ENCODE data around the gene GABRA4. TPM values are rescaled to one million over a fixed set of nuclear protein-coding genes. Genes with fewer than 3 reads are reported as not detected.

Gene GABRA4
- total RNA-seq, 1 experiment from 2014 or later: not detected

DNA sequence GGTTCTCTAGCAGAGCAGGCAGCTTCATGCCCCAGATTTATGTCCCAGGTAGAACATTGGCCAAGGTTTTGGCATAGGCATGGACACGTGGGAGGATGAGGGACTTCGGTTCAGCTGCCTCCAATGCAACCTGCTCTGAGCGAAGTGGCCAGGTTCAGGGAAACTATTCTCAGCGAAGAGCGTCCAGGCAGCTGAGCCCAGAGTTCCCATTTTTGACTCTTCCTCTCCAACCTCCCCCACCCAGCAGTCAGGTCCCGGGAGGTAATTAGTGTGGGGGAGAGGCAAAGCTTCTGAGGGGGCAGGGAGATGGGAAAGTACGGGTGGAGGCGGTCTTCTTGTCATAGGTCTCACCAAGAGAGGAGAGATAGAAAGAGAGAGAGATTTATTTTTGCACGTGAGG, 1.0 kb downstream of the GABRA4 start:
- Histone ChIP-seq H3K4me3 (no peak overlapping the region), H3K27me3 (no peaks in the 10 kb centered on the region), H3K36me3 (no peaks in the 10 kb centered on the region), H3K9me3 (no peaks in the 10 kb centered on the region)
- no peak for DNase-seq

DNA sequence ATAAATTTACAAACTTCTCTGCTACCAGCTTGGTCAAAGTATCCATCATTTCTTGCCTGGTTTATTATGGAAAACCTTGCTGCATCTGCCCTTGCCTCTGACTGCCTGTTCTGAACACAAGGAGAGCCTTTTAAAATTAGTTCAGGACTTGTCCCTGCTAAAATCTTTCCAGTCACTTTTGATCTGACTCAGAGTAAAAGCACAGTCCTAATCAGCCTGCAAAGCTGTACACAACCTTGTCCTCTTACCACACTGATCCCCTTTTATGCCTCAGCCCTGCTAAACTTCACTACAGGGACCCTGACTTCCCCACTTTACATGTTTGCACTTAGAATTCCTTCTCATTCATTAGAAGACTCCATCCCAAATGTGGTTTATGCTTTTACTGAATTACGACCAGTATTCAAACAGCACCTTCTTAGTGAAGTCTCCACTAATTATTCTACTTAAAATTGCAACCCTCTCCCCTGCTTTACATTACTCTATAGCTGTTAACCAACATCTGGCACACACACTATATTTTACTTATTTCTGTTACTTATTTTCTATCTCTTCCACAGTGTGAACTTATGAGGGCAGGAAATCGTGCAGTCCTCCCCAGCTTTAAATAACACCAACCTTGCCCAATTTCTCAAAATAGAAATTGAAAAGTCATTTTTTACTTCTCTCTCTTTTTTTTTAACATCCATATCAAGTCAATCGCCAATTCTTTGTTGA, 6.3 kb downstream of the GABRA4 start:
- Histone ChIP-seq H3K4me3 (no peak overlapping the region), H3K27me3 (no peaks in the 10 kb centered on the region), H3K36me3 (no peaks in the 10 kb centered on the region), H3K9me3 (no peaks in the 10 kb centered on the region)
- DNase-seq: no peak

DNA sequence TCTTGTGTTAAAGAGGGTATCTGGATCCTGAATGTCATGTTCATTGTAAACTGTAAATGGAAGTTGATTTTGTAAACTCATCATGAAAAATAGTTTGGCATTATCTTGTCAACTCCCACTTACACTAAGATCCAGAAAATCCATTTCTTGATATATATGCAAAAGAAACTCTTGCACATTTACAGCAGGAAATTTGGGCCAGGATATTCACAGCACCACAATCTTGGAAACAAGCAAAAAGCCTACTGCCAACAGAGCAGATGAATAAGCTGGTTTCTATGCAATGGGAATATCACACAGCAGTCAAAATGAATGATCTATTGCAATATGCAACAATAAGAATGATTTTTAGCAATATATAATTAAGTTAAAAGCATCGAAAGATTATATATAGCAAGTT, 8.6 kb downstream of the GABRA4 start:
- Histone ChIP-seq H3K4me3 (no peak overlapping the region), H3K9me3 (no peaks in the 10 kb centered on the region), H3K36me3 (no peaks in the 10 kb centered on the region), H3K27me3 (no peaks in the 10 kb centered on the region)
- no peak for DNase-seq

DNA sequence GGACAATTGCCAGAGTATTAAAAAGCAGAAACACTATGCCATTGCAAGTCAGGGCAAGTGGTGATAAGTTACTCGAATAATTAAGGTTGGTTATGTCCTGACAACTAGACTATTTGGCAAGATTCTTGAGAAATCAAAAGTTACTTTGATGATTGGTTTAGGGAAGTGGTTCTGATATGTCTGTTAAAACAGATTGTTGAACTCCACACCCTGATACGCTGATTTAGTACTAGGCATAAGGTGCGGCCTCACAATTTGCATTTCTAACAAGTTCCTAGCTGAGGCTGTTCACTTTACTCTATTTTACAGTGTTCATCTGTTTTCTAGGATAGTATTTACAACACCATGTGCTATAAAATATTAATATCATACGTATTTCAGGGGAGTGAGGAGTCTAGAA, 12.5 kb downstream of the GABRA4 start:
- Histone ChIP-seq H3K36me3 (no peaks in the 10 kb centered on the region), H3K9me3 (no peaks in the 10 kb centered on the region), H3K27me3 (no peaks in the 10 kb centered on the region), H3K4me3 (no peak overlapping the region)
- no peak for DNase-seq

DNA sequence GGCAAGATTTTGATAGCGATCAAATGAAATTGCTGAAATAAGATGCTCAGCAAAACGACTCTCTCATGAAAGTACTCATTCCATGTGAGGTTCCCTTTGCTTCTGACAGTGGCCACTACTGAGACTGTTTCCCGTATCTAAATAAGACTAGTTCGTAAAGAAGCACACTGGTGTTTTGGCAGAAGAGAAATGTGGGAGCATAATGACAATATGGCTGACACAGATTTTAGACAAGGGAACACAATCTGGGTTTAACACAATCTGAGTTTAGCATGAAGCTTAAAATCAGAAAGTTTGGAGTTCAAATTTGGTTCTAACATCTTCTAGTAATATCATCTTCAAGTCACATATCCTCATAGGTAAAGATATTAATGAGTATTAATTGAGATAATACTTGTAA, 13.7 kb downstream of the GABRA4 start:
- no peaks in the 10 kb centered on the region for H3K9me3 ChIP-seq
- H3K4me3 ChIP-seq: no peak overlapping the region
- DNase-seq: no peak
- H3K27me3 ChIP-seq: no peaks in the 10 kb centered on the region
- H3K36me3 ChIP-seq: no peaks in the 10 kb centered on the region

DNA sequence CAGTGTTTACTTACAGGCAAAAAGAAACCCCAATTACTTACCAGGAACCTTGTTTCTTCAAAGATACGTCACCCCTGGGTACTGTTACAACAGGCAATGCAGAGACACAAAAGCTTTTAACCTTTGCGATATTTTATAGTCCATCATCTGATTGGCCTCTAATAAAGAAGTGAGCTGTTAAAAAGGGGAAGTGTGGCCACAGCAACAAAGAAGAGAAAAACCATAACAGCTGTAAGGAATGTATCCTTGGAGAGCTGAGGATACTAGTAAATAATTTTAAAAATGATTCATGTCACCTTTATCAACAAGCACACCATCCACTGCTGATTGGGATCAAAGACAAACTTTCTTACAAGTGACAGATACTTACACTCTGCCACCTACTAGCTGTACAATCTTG, 14.1 kb downstream of the GABRA4 start:
- no peaks in the 10 kb centered on the region for H3K36me3 ChIP-seq
- H3K27me3 ChIP-seq: no peaks in the 10 kb centered on the region
- no peak for DNase-seq
- H3K4me3 ChIP-seq: no peak overlapping the region
- H3K9me3 ChIP-seq: no peaks in the 10 kb centered on the region

DNA sequence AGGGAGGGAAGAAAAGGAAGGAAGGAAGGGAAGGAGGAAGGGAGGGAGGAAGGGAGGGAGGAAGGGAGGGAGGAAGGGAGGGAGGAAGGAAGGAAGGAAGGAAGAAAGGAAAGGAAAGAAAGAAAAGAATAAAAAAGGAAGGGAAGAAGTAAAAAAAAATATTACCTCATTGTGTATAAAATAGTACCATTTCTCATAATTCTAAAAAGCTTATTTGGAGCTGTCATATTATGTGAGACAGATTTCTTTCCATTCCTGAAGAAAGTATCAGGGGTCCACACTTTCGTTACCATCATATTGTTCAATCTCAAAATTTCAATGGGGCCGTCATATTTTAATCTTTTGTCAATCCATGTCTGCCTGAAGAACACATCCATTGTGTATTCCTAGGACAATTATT, 16.1 kb downstream of the GABRA4 start:
- no peak for DNase-seq
- no peaks in the 10 kb centered on the region for H3K27me3 ChIP-seq
- H3K4me3 ChIP-seq: no peak overlapping the region
- H3K9me3 ChIP-seq: no peaks in the 10 kb centered on the region
- no peaks in the 10 kb centered on the region for H3K36me3 ChIP-seq

DNA sequence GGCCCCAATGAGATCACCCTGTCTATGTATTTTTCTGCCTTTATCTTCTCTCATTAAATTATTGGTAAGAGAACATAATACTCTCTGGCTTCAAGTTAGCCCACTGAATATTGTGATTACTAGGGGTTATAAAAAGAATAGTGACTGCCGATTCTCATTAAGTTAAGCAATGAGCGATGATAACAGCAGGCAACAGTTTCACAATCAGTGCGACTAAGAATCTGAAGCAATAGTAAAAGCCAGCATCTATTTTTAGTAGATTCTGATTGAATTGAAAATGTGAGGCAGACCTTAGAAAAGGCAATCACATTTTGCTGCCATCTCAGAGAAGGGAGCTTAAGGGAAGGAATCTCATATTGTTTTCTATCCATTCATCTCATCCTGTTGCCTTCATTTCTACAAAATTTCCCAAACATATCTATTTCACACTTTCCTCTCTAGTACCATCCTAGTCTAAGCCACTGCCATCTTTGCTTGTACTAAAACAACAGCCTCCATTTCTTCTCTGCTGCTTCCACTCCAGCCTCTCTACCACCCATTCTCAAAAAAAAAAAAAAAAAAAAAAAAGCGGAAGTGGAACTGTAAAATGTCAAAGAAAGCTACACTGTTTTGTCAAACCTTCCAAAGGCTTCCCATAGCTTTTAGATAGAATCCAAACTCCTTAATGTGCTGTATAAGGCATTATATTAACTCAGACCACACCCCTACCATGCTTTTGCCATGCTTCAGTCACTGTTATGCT, 17.4 kb downstream of the GABRA4 start:
- no peaks in the 10 kb centered on the region for H3K36me3 ChIP-seq
- H3K9me3 ChIP-seq: no peaks in the 10 kb centered on the region
- no peak overlapping the region for H3K4me3 ChIP-seq
- H3K27me3 ChIP-seq: no peaks in the 10 kb centered on the region
- no peak for DNase-seq

DNA sequence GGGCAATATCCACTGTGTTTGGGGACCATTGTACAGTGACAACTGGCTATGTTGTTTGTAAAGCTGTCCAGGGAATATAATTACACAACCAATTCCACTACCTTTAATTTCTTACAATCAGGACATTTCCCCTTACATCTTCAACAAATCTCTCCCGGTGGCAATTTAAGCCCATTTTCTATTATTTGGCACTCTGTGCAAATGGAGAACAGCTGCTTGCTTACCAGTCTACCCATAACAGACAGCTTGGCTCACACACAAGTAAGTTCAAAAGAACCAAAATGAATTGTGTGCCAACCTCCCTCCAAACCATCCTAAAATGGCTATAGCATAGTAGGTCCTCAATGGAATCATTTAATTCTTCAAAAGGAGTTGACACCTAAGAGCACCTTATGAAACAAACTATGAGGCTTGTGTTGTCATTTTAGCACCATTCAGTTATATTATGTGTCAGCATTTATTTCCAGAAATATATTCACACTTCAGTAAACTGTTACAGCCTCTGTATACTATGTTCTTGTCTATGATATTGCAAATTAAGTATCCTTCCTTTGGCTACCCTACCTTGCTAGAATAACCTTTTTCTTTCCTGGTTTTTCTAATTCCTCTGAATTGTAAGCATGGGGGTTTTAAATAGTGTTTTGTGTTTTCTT, 18.4 kb downstream of the GABRA4 start:
- Histone ChIP-seq H3K9me3 (no peaks in the 10 kb centered on the region), H3K4me3 (no peak overlapping the region), H3K36me3 (no peaks in the 10 kb centered on the region), H3K27me3 (no peaks in the 10 kb centered on the region)
- no peak for DNase-seq

DNA sequence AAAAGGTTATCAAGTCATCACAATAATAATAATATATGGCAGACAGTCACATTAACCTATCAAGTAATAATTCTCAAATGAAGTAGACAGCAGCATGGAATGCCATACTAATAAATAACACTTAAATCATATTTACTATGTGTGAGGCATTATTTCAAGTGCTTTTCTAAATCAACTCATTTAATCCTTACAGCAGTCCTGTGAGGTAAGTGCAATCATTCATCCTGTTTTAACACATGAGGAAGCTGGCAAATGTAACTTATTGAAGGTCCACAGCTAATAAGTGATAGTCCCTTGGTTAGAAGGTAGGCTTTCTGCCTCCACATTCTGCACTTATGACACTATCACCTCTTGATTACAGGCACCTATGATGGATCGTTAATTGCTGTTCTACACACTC, 24.5 kb downstream of the GABRA4 start:
- DNase-seq: no peak
- H3K36me3 ChIP-seq: no peaks in the 10 kb centered on the region
- H3K27me3 ChIP-seq: no peaks in the 10 kb centered on the region
- no peaks in the 10 kb centered on the region for H3K9me3 ChIP-seq
- no peak overlapping the region for H3K4me3 ChIP-seq

DNA sequence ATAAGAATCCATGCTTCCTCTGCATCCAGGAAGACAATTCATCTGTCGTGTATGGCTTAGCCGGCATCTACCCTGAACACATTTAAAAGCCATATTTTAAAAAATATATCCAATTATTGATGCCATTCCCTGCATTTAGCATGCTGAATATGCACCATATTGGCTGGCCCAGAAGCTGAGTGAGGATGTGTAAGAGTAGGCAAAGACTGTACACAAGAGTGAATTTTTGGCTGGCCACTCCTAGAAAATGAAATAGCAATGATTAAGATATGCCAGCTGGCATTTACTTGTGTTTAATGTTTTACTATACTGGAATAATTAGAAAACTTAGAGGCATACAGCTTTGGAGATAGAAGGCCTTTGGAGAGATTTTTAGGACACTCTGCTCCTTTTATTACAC, 25.8 kb downstream of the GABRA4 start:
- no peaks in the 10 kb centered on the region for H3K36me3 ChIP-seq
- no peak for DNase-seq
- H3K4me3 ChIP-seq: no peak overlapping the region
- H3K9me3 ChIP-seq: no peaks in the 10 kb centered on the region
- no peaks in the 10 kb centered on the region for H3K27me3 ChIP-seq

DNA sequence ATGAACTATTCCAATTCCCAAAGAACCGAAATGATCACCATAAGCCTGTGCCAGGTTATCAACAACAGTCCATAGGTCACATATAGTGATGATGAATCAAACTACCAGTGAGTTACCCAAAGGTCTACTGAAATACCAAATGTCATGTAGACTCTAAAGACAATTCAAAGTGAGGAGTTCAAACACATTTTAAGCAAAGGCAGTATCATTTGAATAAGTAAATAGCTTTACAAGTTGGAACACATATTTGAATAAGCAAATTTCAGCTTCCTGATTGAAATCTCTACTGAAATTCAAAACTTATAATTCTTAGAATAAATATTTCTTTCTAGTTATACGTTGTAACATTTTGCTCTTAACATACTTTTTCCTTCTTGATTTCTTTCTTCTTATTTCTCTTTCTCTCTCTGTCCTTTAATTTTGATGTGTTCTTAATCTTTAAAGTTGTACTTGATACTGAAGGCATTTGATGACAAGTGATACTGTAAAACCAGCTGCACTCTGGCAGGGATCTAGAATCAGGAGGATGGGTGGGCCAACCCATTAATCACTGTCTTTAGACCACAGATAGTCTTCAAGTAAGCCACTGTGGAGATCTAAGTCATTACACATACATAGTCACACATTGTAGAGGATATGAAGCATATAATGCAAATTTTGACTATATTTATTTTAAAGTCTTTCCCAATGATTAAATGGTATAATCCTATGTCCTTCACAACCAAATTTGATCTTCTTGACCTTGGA, 34.5 kb downstream of the GABRA4 start:
- no peak for DNase-seq
- no peaks in the 10 kb centered on the region for H3K36me3 ChIP-seq

DNA sequence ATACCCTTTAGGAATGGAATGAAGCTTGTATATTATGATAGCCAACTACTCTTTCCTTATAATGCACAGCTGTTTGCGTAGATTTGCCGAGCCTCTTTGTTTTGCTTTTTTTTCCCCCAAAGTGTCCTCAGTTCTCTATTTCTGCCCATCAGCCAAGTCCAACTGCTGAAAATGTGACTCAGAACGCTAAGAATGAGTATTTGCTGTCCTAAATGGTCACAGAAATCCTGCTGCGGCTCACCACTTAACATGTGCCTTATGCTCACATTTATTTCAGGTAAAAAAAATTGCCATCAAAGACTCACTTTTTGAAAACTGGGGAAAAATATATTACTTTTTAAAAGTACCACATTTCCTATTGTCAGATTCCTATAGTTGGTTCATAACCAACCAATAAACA, 36.9 kb downstream of the GABRA4 start:
- DNase-seq: no peak
- Histone ChIP-seq H3K9me3 (no peaks in the 10 kb centered on the region), H3K36me3 (no peaks in the 10 kb centered on the region), H3K4me3 (no peak overlapping the region), H3K27me3 (no peaks in the 10 kb centered on the region)

More for the DNA sequence above, 34.5 kb downstream of the GABRA4 start:
- Histone ChIP-seq H3K27me3 (no peaks in the 10 kb centered on the region), H3K9me3 (no peaks in the 10 kb centered on the region), H3K4me3 (no peak overlapping the region)

DNA sequence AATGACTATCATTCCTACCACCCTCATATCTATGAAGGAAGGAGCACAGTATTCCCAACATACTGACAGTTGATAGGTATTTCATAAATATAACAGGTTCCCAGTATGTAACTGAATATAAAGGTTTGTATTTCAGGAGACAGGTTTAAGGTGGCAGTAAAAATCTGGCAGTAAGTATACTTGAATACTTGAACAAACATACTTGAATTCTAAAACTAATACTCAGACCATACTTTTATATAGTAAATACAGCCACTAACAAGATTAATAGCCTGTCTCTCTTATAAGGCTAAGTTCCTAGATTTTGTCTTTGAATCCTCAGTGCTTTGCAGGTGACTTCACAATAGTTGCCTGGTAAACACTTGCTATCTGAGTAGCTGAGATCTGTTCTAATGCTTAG, 37.8 kb downstream of the GABRA4 start:
- no peaks in the 10 kb centered on the region for H3K9me3 ChIP-seq
- H3K36me3 ChIP-seq: no peaks in the 10 kb centered on the region
- no peaks in the 10 kb centered on the region for H3K27me3 ChIP-seq
- H3K4me3 ChIP-seq: no peak overlapping the region
- no peak for DNase-seq

DNA sequence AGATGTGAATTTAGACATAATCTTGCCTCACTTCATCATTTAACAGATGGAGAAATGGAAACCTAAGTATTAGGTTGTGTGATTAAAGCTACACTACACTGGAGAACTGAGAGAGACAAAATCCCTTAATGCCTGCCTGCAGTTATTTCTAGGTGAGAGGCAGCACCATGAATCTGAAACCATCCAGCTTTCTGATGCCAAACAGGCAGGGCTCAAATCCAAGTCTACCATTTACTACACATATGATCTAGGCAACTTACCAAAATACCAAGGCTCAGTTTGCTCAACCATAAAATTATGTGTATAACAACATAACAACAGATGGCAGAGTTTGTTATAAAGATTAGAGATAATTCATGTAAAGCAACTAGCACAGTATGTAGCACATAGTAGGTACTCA, 38.7 kb downstream of the GABRA4 start:
- H3K4me3 ChIP-seq: no peak overlapping the region
- H3K36me3 ChIP-seq: no peaks in the 10 kb centered on the region
- no peaks in the 10 kb centered on the region for H3K27me3 ChIP-seq
- peak; percentile 23 for DNase-seq
- H3K9me3 ChIP-seq: no peaks in the 10 kb centered on the region

DNA sequence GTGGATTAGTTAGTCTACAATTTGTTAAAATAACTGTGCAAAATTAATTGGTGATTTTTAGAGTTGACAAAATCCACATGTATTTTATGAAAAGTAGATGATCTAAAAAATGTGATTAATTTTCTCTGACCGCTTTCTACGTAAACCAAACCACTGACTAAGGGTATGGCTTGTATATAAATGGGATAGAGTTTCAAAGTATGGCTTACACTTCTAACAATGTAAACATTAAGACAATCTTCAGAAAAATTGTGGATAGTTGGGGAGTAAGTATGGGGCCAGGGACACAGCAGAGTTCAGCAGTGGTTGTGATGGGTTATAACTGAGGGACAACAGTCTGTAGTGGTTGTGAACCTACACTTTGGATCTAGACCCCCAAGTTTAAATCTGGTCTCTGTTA, 39.8 kb downstream of the GABRA4 start:
- Histone ChIP-seq H3K36me3 (no peaks in the 10 kb centered on the region), H3K27me3 (no peaks in the 10 kb centered on the region), H3K4me3 (no peak overlapping the region), H3K9me3 (no peaks in the 10 kb centered on the region)
- DNase-seq: no peak

DNA sequence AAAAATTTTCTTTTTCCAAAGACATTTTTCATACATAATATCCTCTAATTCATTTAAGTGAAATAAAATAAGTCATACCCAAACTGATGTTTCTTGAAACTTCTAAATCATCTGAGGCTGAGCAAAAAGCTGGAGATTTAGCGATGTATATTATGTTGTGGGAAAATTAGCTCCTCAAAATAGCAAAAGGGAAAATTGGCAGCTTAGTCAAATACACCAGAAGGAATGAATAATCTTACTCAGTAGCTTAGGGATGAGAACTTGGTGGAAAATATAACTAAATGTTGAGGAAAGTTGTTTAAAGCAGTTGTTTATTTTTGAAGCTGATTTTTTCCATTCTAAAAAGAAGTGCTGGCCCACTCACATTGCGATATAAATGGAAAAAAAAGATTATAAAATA, 40.9 kb downstream of the GABRA4 start:
- H3K4me3 ChIP-seq: no peak overlapping the region
- H3K9me3 ChIP-seq: no peaks in the 10 kb centered on the region
- no peak for DNase-seq
- no peaks in the 10 kb centered on the region for H3K27me3 ChIP-seq
- H3K36me3 ChIP-seq: no peaks in the 10 kb centered on the region
